BJ (cell line): Measurements from ENCODE around the gene INTS12. TPM values are rescaled to one million over a fixed set of nuclear protein-coding genes. Genes with fewer than 3 reads are reported as not detected.

Experiments used
- CTCF ChIA-PET: fragments of 350-600 bp; formaldehyde crosslinking; extraction: SDS; loops from one replicate; lab custom pipeline; 2021; ENCODE audit warnings: antibody characterized with exemption, inconsistent platforms; lab: Yijun Ruan, JAX
- POLR2A ChIA-PET: fragments of 300-600 bp; sonication (Branson Sonifier 250); formaldehyde crosslinking; extraction: SDS; loops from one replicate; lab custom pipeline; 2021; ENCODE audit warnings: antibody characterized with exemption; lab: Charles Lee
- DNase-seq: peaks from one replicate; pipeline ENCODE4 v3.0.0-alpha.2; 2011; ENCODE audit warnings: low read depth
- H3K27me3 ChIP-seq: 2 replicates; pipeline ENCODE4 v1.6.0; 2011; ENCODE audit warnings: low read length; ENCODE audit not compliant: control insufficient read depth, insufficient read depth
- H3K36me3 ChIP-seq: 2 replicates; pipeline ENCODE4 v1.5.1; 2011; ENCODE audit warnings: low read length; ENCODE audit not compliant: control insufficient read depth, insufficient read depth
- H3K4me3 ChIP-seq: 2 replicates; pipeline ENCODE4 v1.5.1; 2011; ENCODE audit warnings: low read depth, mild to moderate bottlenecking, control low read depth, low read length
- polyA plus RNA-seq: library from polyadenylated mRNA; depleted of rRNA; stranded (reverse); fragments of >200 nt; gene quantifications from 2 replicates; pipeline ENCODE4 v1.2.3, GENCODE V29; 2011
- TF ChIP-seq, protein P1 (sequence below): IDR thresholded peaks from 2 replicates; pipeline ENCODE4 v1.5.1; 2011; ENCODE audit warnings: low read depth, mild to moderate bottlenecking, control low read depth, inconsistent platforms, low read length, moderate library complexity; ENCODE audit not compliant: insufficient read depth

Gene INTS12
- polyA plus RNA-seq, 1 experiment: 20.0 TPM

DNA sequence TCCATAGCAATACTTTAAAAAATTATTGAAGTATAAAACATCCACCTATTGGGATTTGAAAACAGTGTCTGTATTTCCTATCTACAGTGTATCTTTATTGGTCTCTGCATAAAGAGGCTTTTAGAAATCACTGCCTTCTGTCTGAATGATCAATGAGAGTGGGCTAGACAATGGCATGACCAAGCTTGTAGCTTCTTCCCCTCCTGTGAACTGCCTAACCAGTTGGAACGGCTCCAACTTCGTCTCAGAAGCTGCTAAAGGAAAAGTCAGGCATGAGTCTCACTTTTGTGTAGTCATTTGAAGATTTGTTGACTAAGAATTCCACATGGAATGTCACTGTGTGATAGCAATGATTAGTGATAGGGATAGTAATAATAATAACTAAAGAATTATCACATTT, 64.2 kb downstream of the INTS12 start:
- TF ChIP-seq, protein P1, sequence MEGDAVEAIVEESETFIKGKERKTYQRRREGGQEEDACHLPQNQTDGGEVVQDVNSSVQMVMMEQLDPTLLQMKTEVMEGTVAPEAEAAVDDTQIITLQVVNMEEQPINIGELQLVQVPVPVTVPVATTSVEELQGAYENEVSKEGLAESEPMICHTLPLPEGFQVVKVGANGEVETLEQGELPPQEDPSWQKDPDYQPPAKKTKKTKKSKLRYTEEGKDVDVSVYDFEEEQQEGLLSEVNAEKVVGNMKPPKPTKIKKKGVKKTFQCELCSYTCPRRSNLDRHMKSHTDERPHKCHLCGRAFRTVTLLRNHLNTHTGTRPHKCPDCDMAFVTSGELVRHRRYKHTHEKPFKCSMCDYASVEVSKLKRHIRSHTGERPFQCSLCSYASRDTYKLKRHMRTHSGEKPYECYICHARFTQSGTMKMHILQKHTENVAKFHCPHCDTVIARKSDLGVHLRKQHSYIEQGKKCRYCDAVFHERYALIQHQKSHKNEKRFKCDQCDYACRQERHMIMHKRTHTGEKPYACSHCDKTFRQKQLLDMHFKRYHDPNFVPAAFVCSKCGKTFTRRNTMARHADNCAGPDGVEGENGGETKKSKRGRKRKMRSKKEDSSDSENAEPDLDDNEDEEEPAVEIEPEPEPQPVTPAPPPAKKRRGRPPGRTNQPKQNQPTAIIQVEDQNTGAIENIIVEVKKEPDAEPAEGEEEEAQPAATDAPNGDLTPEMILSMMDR: no peak
- Histone ChIP-seq H3K4me3 (no peak overlapping the region), H3K27me3 (no peaks in the 10 kb centered on the region; the same call in 1 of the 2 replicates), H3K36me3 (no peaks in the 10 kb centered on the region)
- ChIA-PET POLR2A (no interaction called here), CTCF (no interaction called here)
- DNase-seq: no peak

DNA sequence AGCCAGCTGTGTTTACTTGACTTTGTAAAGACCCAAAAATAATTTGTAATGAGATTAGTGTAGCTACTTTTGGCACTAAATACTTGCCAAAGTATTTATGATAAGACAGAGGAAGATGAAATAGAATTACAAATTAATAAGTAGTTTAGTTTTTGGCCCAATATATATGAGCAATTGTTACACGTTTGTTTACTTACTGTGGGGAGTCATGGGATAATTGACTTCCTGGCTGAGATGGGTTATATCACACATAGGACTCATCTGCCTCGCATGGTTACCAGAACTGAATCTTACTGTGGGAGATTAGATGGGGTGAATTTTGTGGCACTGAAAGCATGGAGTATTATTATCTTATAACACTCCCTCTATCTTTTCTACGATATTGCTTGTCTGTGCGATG, 66.6 kb downstream of the INTS12 start:
- Histone ChIP-seq H3K4me3 (no peak overlapping the region), H3K36me3 (no peaks in the 10 kb centered on the region), H3K27me3 (no peaks in the 10 kb centered on the region; the same call in 1 of the 2 replicates)
- CTCF ChIA-PET: no interaction called here
- no peak for DNase-seq
- TF ChIP-seq, protein P1: no peak
- POLR2A ChIA-PET: no interaction called here

DNA sequence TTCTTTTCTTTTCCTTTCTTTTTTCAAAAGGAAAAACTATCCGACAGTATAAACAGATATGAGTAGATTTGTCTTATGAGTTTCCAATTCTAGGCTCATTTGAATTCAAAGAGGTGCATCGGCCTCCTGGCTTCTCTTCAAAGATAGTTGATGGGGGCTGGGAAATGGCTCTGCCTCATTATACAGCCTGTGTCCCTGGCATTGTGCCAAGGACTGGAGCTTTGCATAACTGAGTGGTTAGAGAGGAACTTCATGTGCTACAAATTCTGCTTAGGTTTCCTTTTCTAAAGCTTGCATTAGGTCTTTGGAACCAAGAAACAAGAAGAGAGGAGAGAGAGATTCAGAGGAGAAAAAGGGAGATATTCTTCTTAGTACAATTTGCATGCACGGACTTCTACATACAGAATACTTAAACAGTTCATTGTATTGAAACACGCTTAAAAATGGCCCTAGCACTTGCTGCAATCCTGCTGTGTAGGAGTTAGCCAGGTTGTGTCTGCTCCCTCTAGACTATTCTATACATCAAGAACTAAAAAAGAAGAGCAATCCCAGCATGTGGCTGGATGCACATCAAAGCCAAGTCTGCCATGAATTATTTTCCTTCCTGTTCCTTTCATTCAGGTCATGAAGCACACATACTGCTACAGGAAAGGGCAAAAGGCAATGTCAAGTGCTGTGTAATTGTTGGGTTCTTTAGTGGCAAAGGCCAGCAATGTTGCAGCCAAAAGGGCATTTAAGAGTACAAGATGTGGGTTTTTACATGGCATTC, 70.9 kb downstream of the INTS12 start:
- Histone ChIP-seq H3K36me3 (no peaks in the 10 kb centered on the region), H3K4me3 (no peak overlapping the region), H3K27me3 (no peaks in the 10 kb centered on the region; the same call in 1 of the 2 replicates)
- TF ChIP-seq, protein P1: no peak
- ChIA-PET CTCF (no interaction called here), POLR2A (no interaction called here)
- DNase-seq: no peak

DNA sequence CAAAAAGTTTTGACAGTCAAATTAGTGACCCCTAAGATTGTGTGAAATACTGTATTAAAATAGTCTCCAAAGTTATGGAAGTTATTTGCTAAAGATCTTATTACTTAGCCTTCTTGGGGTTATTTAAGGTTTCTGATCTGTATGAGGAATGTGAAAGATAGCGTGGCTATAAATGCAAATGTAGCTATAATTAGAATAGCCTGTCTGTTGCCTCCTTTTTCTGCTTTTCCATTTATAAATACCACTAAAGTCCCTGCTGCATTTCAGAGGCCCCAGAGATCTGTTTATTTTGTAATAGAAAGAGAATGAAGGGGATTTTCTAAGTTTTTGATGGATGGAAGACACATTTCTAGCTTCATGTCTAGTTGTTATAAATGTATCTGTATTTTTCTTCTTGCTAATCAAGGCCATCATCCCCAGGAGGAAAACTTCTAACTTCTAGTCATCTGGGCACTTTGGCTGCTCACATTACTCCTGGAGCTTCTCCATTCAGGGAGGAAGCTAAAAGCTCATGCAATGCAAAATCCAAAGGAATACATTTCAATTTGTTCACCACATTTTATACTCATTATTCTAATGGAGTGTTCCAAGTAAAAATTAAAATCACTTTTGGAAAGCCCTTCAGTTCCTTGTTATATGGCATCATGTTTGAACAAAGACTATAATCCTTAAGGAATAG, 73.9 kb downstream of the INTS12 start:
- TF ChIP-seq, protein P1: no peak
- no peaks in the 10 kb centered on the region for H3K27me3 ChIP-seq
- no peak for DNase-seq
- CTCF ChIA-PET: interaction anchor here (0.7 kb wide), 1 partner anchor 31 kb away, joined by 3 read pairs; no protein-coding TSS in a partner anchor
- H3K36me3 ChIP-seq: no peaks in the 10 kb centered on the region
- H3K4me3 ChIP-seq: no peak overlapping the region
- POLR2A ChIA-PET: no interaction called here

DNA sequence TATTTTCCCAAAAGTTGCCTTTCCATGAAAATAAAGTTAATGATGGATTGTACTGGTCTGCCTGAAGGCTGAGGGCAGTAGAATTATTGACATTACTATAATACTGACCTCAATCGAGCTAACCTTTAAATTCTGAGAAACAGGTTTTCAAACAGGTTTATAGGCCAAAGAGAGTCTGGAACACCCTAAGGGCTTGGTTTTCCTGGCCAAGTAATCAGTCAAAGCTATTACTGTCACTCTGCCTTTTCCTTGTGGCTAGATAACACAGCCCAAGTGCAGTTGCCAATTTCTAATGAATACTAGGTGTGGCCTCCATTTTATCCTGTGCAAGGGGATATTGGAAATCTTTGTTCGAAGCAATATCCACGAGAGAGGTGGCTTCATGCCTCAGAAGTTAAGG, 75.2 kb downstream of the INTS12 start:
- POLR2A ChIA-PET: no interaction called here
- H3K27me3 ChIP-seq: no peaks in the 10 kb centered on the region
- DNase-seq: no peak
- H3K36me3 ChIP-seq: no peaks in the 10 kb centered on the region
- TF ChIP-seq, protein P1: no peak
- CTCF ChIA-PET: no interaction called here
- no peak overlapping the region for H3K4me3 ChIP-seq
